Adrenal gland (tissue), 12 donors: ENCODE measurements around the gene CHST8. TPM values are rescaled to one million over a fixed set of nuclear protein-coding genes. Genes with fewer than 3 reads are reported as not detected.

ENCODE experiments used
- DNase-seq, 7 donors: peaks; one replicate each; pipeline ENCODE4 v3.0.0-alpha.2; 2019 to 2020
- H3K27ac ChIP-seq, 5 donors: fragments of 200-600 bp; sonication (generic) in 4 of 5; 1 replicate in 3 of 5; 2 replicates in 2 of 5; pipeline versions ENCODE4 v1.5.1 to v1.8.0; 2016 to 2020; ENCODE audit warnings: mild to moderate bottlenecking in 1 of 5
- H3K27me3 ChIP-seq: fragments of 200-600 bp; 2 replicates; pipeline ENCODE4 v1.8.0; 2021
- H3K36me3 ChIP-seq, 2 donors: fragments of 200-600 bp; replicated peaks in 1 of 2; 1 replicate in 1 of 2; 2 replicates in 1 of 2; pipeline versions ENCODE4 v1.5.1 to v1.8.0; 2018 to 2022
- H3K4me1 ChIP-seq, 2 donors: fragments of 200-600 bp; replicated peaks in 1 of 2; 1 replicate in 1 of 2; 2 replicates in 1 of 2; pipeline versions ENCODE4 v1.5.1 to v1.8.0; 2018 to 2021
- H3K4me3 ChIP-seq, 4 donors: fragments of 200-600 bp; sonication (generic) in 3 of 4; one replicate each; pipeline ENCODE4 v1.5.1; 2016 to 2018
- H3K9me3 ChIP-seq, 3 donors: fragments of 200-600 bp; sonication (generic) in 1 of 3; replicated peaks in 1 of 3; 1 replicate in 2 of 3; 2 replicates in 1 of 3; pipeline versions ENCODE4 v1.5.1 to v1.8.0; 2016 to 2021
- POLR2A ChIP-seq, 2 donors: fragments of 450-650 bp; IDR thresholded peaks; one replicate each; pipeline ENCODE4 v1.6.1; 2017; ENCODE audit warnings: antibody characterized with exemption in 2 of 2, mild to moderate bottlenecking in 2 of 2, moderate library complexity in 1 of 2
- WGBS, 4 donors: extraction: QIAGEN DNeasy Blood & Tissue Kit in 2 of 4; methylation state at CpG; one replicate each; pipeline versions ENCODE4 v1.1.5 to v1.1.7; 2013 to 2017; 5-methylcytosine and 5-hydroxymethylcytosine counted together
- intact Hi-C, 2 donors: fragments of 100-400 bp; cut with DNase I; formaldehyde crosslinking; loops; one replicate each; pipeline versions ENCODE4 v1.14.1 to v1.15.0; 2022 to 2023
- polyA plus RNA-seq, 3 donors: library from polyadenylated mRNA; stranded (reverse); fragments of 200-250 nt in 2 of 3; fragments of 350-450 nt in 1 of 3; fragmentation: Illumina TruSeq in 1 of 3; extraction: RNeasy Lipid Tissue Mini Kit (QIAGEN cat#74804) in 1 of 3; gene quantifications; one replicate each; pipeline ENCODE4 v1.2.3, GENCODE V29; 2013 to 2014
- total RNA-seq, 9 donors: library from RNA; depleted of rRNA in 4 of 9; stranded (reverse); fragments of >200 nt in 4 of 9; fragments of 120-200 nt in 1 of 9; fragmentation: NEBNext Ultra II Directional in 1 of 9; extraction: Animal tissue kit (Norgen Biotek cat#: 25700) in 1 of 9; gene quantifications; one replicate each; pipeline versions ENCODE4 v1.1.0 to v1.2.4, GENCODE V29; 2013 to 2023
- TF ChIP-seq, protein P1 (sequence below), 6 experiments: fragments of 450-650 bp in 4 of 6; fragments of 200-600 bp in 2 of 6; sonication (generic) in 1 of 6; IDR thresholded peaks; 1 replicate in 5 of 6; 2 replicates in 1 of 6; pipeline versions ENCODE4 v1.5.1 to v1.8.0; 2016 to 2021; ENCODE audit warnings: antibody characterized with exemption in 6 of 6, mild to moderate bottlenecking in 2 of 6, moderate library complexity in 1 of 6
- donor health status: healthy with polysubstance abuse.
- donor health status: Bipolar disorder and iron deficiency.
- donor health status: DM: yes; HTN: yes; CAD: no.
- donor health status: DM: no; HTN: no; CAD: no.
- donor health status: DM: no; HTN: no; CAD: no.
- donor health status: DM: yes; HTN: yes; CAD: no.

The CHST8 gene
- total and polyA plus RNA-seq, 12 donors: 0.06 to 1.9 (median 0.61) TPM; not detected in 4

DNA sequence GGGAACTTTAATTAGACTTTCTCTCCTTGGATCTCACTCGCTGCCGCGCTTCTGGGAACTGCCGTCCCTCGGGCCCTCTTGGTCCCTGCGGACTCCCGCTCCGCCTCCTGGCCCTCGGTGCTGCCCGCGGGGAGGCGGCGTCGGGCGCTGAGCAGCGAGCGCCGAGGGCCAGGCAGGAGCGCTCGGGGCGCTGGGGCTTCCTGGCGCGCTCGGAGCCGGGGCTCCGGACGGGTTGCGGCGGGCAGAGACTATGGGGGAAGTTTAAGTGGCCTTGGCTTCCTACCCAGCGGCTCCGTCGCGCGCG is 704 bp downstream of the CHST8 start:
- DNase-seq: no peak
- 0 to 1% (median 0%) methylated on average over 1 to 35 of the region's 35 CpGs for WGBS, 4 donors
- intact Hi-C loops: no loop called here
- no peak for TF ChIP-seq POLR2A (IDR thresholded peaks at IDR 0.05)
- TF ChIP-seq, protein P1, sequence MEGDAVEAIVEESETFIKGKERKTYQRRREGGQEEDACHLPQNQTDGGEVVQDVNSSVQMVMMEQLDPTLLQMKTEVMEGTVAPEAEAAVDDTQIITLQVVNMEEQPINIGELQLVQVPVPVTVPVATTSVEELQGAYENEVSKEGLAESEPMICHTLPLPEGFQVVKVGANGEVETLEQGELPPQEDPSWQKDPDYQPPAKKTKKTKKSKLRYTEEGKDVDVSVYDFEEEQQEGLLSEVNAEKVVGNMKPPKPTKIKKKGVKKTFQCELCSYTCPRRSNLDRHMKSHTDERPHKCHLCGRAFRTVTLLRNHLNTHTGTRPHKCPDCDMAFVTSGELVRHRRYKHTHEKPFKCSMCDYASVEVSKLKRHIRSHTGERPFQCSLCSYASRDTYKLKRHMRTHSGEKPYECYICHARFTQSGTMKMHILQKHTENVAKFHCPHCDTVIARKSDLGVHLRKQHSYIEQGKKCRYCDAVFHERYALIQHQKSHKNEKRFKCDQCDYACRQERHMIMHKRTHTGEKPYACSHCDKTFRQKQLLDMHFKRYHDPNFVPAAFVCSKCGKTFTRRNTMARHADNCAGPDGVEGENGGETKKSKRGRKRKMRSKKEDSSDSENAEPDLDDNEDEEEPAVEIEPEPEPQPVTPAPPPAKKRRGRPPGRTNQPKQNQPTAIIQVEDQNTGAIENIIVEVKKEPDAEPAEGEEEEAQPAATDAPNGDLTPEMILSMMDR (IDR thresholded peaks at IDR 0.05): no peak
- H3K9me3 ChIP-seq: no peaks in the 10 kb centered on the region
- H3K4me1 ChIP-seq: peaks cover 5 to 7% of the 10 kb centered on the region in 2 donors
- peaks cover 40% of the 10 kb centered on the region for H3K27me3 ChIP-seq
- H3K27ac ChIP-seq: no peak overlapping the region
- H3K36me3 ChIP-seq: no peaks in the 10 kb centered on the region
- peak overlapping the region in 1 of 4 donors; percentile 17 for H3K4me3 ChIP-seq

DNA sequence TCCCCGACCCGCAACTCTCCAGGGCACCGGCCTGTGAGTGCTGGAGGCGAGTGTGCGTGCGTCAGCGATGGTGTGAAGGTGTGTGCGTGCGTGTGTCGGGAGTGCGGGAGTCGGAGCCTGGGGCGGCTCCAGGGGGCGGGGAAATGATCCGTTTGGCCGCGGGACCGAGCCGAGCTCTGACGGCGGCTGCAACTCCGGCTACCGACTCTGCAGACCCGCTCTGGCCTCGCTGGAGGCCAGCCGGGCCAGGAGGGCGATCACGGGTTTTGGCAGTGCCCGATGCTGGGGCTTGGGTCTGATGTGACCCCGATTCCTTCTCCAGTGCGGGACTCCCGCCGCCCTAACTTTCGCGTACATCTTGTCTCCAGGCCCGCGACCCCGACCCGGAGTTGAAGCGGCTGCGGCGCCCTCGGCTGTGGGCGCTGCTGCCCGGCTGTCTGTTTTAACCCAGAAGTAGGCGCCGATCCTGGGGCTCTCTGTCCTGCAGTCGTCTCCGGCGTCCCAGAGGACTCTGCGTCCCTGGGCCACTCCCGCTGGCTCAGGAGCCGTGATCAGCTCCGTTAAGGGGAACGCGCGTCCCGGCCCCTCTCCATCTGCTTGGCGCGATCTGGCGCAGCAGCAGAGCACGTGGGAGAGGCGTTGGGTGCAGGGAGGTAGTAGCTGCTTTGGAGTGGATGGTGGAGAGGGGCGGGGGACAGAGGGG is 1.2 kb downstream of the CHST8 start:
- TF ChIP-seq, protein P1 (IDR thresholded peaks at IDR 0.05): no peak
- no peak for TF ChIP-seq POLR2A (IDR thresholded peaks at IDR 0.05)
- peaks cover 40% of the 10 kb centered on the region for H3K27me3 ChIP-seq
- no peak for DNase-seq
- WGBS, 4 donors: 0 to 3% (median 1%) methylated on average over 3 to 64 of the region's 64 CpGs
- intact Hi-C loops: no loop called here
- H3K27ac ChIP-seq: no peak overlapping the region
- no peaks in the 10 kb centered on the region for H3K9me3 ChIP-seq
- no peak overlapping the region for H3K4me3 ChIP-seq
- no peaks in the 10 kb centered on the region for H3K36me3 ChIP-seq
- peaks cover 5 to 7% of the 10 kb centered on the region in 2 donors for H3K4me1 ChIP-seq

DNA sequence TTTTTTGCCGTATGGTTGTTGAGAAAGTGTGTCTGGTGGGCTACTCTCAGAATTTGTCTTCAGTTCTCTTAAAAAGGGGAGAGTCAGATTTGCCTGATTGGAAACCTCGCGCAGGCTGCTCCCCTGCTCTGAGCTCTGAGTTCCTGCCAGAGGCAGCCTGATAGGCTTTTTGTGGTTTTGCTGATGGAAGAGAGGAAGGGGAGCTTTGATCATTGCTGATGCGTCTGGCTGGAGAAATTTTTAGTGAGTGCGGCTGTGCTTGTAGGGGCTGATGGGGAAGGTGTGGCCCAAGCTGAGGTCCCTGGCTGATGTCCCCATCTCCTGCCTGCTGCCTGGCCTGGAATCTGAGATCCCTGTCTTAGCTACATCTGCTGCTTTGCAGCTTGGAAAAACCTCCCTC is 2.8 kb downstream of the CHST8 start:
- TF ChIP-seq, protein P1 (IDR thresholded peaks at IDR 0.05): no peak
- no peak for DNase-seq
- H3K4me1 ChIP-seq: peaks cover 5 to 7% of the 10 kb centered on the region in 2 donors
- no peak overlapping the region for H3K27ac ChIP-seq
- 33 to 42% (median 40%) methylated on average over 3 to 5 of the region's 5 CpGs for WGBS, 4 donors
- H3K27me3 ChIP-seq: peaks cover 37% of the 10 kb centered on the region
- no peaks in the 10 kb centered on the region for H3K9me3 ChIP-seq
- no peak overlapping the region for H3K4me3 ChIP-seq
- intact Hi-C loops: no loop called here
- no peaks in the 10 kb centered on the region for H3K36me3 ChIP-seq

DNA sequence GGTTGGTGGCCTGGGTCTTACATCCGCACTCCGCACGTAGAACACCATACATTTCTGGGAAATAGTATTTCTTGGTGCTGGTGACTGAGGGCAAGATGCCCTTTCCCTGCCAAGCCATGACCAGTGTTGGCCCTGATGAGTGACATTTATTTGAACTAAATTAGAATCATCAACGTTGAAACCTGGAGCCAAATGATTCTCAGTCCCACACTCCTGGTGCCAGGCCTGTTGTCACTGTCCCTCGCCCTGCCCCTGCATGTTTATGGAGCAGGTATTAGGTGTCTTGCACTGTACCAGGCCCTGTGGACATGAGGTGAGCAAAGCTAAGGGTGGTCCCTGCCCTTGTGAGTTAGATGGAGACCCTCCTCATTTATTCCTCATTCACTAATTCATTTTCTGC is 5.8 kb downstream of the CHST8 start:
- Histone ChIP-seq H3K27me3 (peaks cover 19% of the 10 kb centered on the region), H3K4me1 (peaks cover 0 to under 1% of the 10 kb centered on the region in 2 donors), H3K9me3 (no peaks in the 10 kb centered on the region), H3K27ac (no peak overlapping the region), H3K36me3 (no peaks in the 10 kb centered on the region), H3K4me3 (no peak overlapping the region)
- TF ChIP-seq, protein P1 (IDR thresholded peaks at IDR 0.05): no peak
- no peak for TF ChIP-seq POLR2A (IDR thresholded peaks at IDR 0.05)
- no peak for DNase-seq
- intact Hi-C loops: no loop called here
- 46 to 81% (median 68%) methylated on average over 2 to 5 of the region's 5 CpGs for WGBS, 4 donors
